Ishikawa (cell line): ENCODE results near the gene COL25A1.

ENCODE experiments used
- CEBPB ChIP-seq: IDR thresholded peaks from 2 replicates; pipeline ENCODE4 v1.6.1; 2012
- CREB1 ChIP-seq: IDR thresholded peaks from 2 replicates; pipeline ENCODE4 v1.6.1; 2012; ENCODE audit warnings: low read depth
- EGR1 ChIP-seq: IDR thresholded peaks from 2 replicates; pipeline ENCODE4 v1.6.1; 2012
- EP300 ChIP-seq: IDR thresholded peaks from 2 replicates; pipeline ENCODE4 v1.6.1; 2012; ENCODE audit warnings: borderline replicate concordance
- RAD21 ChIP-seq: IDR thresholded peaks from 2 replicates; pipeline ENCODE4 v1.6.1; 2012; ENCODE audit warnings: low read depth
- TAF1 ChIP-seq: IDR thresholded peaks from 2 replicates; pipeline ENCODE4 v1.6.1; 2012; ENCODE audit warnings: low read depth, mild to moderate bottlenecking
- ZBTB7A ChIP-seq: IDR thresholded peaks from 2 replicates; pipeline ENCODE4 v1.6.1; 2012; ENCODE audit warnings: low read depth
- TF ChIP-seq, protein P1 (sequence below): IDR thresholded peaks from 2 replicates; pipeline ENCODE4 v1.6.1; 2012
- TF ChIP-seq, protein P2 (sequence below): IDR thresholded peaks from 2 replicates; pipeline ENCODE4 v1.6.1; 2012
- TF ChIP-seq, protein P3 (sequence below): IDR thresholded peaks from 2 replicates; pipeline ENCODE4 v1.6.1; 2012; ENCODE audit warnings: low read depth, mild to moderate bottlenecking

DNA sequence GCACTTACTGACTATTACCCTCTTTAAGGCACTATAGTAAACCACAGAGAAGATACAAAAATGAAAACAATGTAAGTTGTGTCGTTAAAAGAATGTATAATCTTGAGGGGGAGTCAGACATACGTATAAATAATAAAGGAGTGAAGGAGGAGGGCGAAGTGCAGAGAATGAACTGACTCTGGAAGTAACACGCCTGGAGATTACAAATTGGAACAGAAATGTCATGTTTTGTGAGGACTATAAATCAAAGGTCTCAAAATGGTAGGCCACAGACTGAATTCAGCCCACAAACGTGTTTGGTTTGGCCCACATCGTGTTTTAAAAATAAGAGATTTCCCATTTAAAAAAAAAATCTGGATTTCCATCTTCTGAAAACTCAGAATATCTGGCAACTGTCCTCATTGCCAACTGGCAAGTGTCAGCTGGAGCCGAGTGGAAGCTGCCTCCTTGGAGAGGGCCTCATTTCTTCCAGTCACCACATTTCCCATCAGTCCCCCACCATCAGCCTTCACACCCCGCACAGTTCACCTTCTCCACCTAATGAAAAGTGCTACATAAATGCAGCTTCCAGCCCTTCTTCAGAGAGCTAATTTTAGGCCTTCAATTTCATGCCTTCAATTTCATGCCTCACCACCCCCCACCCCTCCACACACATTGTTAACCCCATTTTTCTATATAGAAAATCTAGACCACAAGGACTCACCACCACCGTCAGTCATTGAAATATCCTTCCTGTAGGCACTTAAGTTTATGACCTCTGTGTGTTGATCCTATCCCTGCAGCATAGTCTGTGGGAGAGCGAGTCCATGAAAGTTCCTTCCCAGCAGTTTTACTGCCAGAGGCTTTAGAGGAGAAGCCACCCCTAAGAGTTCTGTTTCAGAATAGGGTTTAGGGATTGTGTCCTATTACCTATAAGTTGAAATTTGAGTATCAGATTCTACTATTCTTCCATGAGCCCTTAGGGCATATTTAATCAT, 32.0 kb upstream of the COL25A1 start:
- TF ChIP-seq RAD21 (no peak), CREB1 (no peak), EP300 (no peak), TAF1 (no peak), EGR1 (no peak), CEBPB (no peak), ZBTB7A (no peak)
- TF ChIP-seq, protein P1, sequence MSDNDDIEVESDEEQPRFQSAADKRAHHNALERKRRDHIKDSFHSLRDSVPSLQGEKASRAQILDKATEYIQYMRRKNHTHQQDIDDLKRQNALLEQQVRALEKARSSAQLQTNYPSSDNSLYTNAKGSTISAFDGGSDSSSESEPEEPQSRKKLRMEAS = no peak
- TF ChIP-seq, protein P2, sequence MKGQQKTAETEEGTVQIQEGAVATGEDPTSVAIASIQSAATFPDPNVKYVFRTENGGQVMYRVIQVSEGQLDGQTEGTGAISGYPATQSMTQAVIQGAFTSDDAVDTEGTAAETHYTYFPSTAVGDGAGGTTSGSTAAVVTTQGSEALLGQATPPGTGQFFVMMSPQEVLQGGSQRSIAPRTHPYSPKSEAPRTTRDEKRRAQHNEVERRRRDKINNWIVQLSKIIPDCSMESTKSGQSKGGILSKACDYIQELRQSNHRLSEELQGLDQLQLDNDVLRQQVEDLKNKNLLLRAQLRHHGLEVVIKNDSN = no peak
- TF ChIP-seq, protein P3, sequence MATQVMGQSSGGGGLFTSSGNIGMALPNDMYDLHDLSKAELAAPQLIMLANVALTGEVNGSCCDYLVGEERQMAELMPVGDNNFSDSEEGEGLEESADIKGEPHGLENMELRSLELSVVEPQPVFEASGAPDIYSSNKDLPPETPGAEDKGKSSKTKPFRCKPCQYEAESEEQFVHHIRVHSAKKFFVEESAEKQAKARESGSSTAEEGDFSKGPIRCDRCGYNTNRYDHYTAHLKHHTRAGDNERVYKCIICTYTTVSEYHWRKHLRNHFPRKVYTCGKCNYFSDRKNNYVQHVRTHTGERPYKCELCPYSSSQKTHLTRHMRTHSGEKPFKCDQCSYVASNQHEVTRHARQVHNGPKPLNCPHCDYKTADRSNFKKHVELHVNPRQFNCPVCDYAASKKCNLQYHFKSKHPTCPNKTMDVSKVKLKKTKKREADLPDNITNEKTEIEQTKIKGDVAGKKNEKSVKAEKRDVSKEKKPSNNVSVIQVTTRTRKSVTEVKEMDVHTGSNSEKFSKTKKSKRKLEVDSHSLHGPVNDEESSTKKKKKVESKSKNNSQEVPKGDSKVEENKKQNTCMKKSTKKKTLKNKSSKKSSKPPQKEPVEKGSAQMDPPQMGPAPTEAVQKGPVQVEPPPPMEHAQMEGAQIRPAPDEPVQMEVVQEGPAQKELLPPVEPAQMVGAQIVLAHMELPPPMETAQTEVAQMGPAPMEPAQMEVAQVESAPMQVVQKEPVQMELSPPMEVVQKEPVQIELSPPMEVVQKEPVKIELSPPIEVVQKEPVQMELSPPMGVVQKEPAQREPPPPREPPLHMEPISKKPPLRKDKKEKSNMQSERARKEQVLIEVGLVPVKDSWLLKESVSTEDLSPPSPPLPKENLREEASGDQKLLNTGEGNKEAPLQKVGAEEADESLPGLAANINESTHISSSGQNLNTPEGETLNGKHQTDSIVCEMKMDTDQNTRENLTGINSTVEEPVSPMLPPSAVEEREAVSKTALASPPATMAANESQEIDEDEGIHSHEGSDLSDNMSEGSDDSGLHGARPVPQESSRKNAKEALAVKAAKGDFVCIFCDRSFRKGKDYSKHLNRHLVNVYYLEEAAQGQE = no peak
